ENCODE data around the gene C17orf67. TPM values are rescaled to one million over a fixed set of nuclear protein-coding genes. Genes with fewer than 3 reads are reported as not detected.

Gene C17orf67
- total and polyA plus RNA-seq, 7 donors = 0.14 to 1.1 (median 0.25) TPM; not detected in 1

DNA sequence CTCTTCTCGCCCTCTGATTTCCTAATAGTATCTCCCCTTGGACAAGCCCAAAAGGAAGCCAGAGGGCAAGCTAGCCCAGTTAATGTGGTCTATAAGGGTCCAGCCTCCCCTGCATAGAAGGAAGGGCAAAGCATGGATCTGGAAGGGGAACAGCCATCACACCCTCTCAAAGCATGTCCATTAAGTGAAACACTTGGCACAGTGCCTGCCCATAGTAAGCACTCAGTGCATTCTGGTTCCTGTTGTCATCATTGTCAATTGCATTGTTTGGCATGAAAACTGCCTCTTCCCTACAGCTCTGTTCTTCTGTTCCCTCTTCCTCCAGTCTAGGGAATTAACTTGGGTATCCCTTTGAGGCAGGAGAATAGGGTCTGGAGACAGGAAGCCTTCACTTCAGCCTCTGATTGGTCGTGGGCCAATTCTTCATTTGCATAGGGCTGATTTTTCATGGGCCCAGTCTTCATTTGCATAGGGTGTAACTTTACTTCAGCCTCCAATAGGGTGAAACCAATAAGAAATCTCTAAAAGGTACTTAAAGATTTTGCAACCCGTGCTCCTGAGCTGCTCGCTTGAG, 81.4 kb downstream of the C17orf67 start:
- Histone ChIP-seq H3K27ac (no peak overlapping the region), H3K9me3 (no peaks in the 10 kb centered on the region), H3K4me3 (no peak overlapping the region), H3K36me3 (ENCODE audit: insufficient read depth in 1 of 2, low read depth in 1 of 2) (no peaks in the 10 kb centered on the region), H3K27me3 (ENCODE audit: insufficient read depth in 3 of 3, low read length in 2 of 3) (peaks cover 0 to 4% (median 2%) of the 10 kb centered on the region in 3 donors), H3K4me1 (no peaks in the 10 kb centered on the region)
- DNase-seq (no peak), ATAC-seq (no peak)
- intact Hi-C loops (cut with DNase I) = no loop called here
- TF ChIP-seq, protein P1, sequence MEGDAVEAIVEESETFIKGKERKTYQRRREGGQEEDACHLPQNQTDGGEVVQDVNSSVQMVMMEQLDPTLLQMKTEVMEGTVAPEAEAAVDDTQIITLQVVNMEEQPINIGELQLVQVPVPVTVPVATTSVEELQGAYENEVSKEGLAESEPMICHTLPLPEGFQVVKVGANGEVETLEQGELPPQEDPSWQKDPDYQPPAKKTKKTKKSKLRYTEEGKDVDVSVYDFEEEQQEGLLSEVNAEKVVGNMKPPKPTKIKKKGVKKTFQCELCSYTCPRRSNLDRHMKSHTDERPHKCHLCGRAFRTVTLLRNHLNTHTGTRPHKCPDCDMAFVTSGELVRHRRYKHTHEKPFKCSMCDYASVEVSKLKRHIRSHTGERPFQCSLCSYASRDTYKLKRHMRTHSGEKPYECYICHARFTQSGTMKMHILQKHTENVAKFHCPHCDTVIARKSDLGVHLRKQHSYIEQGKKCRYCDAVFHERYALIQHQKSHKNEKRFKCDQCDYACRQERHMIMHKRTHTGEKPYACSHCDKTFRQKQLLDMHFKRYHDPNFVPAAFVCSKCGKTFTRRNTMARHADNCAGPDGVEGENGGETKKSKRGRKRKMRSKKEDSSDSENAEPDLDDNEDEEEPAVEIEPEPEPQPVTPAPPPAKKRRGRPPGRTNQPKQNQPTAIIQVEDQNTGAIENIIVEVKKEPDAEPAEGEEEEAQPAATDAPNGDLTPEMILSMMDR (IDR thresholded peaks at IDR 0.05) = no peak
- 83 to 86% (median 85%) methylated on average over 4 of the region's 4 CpGs for WGBS, 3 donors

DNA sequence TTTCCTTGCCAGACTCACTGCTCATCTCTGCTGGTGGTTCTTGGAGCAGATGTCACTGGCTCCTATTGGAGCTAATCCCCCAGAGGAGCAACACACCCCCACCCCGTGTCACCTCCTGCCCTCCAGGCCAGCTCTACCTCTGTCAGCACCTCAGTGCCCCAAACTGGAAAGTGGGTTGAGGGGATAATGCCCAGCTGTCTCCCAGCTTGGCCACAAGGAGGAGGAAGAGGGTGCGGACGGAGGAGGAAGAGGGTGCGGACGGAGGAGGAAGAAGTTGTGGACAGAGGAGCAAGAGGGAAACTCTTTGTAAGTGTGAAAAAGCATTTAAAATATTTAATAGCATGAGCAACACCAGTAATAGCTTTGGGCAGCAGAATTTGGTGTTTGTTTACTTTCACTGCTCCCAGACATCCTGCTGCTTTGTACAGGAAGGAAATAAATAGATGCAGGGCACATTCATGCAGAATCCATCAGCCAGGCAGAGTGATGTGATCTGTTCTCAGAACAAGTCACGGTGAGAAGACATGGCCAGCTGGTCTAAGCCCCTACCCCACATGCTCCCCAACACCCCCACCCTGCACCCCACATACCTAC, 82.5 kb downstream of the C17orf67 start:
- DNase-seq (no peak), ATAC-seq (no peak)
- 61 to 75% (median 65%) methylated on average over 6 of the region's 6 CpGs for WGBS, 3 donors
- Histone ChIP-seq H3K36me3 (ENCODE audit: insufficient read depth in 1 of 2, low read depth in 1 of 2) (no peaks in the 10 kb centered on the region), H3K9me3 (no peaks in the 10 kb centered on the region), H3K4me3 (no peak overlapping the region), H3K27ac (no peak overlapping the region), H3K4me1 (no peaks in the 10 kb centered on the region), H3K27me3 (ENCODE audit: insufficient read depth in 3 of 3, low read length in 2 of 3) (peaks cover 0 to 5% (median 2%) of the 10 kb centered on the region in 3 donors)
- intact Hi-C loops (cut with DNase I) = no loop called here
- TF ChIP-seq, protein P1 (IDR thresholded peaks at IDR 0.05) = no peak

DNA sequence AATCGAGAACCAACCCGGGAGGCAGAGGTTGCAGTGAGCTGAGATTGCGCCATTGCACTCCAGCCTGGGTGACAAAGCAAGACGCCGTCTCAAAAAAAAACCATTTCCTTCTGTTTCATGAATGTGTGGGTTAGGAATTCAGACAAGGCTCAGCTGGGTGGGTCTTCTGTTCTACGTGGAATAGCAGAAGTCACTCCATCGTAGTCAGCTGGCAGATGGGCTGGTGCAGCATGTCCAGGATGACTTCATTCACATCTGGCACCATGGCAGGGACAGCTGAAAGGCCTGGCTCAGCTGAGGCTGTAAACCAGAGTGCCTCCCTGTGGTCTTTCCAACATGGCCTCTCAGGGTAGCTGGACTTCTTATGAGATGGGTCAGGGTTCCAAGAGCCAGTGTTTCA, 89.0 kb downstream of the C17orf67 start:
- Histone ChIP-seq H3K36me3 (ENCODE audit: insufficient read depth in 1 of 2, low read depth in 1 of 2) (no peaks in the 10 kb centered on the region), H3K9me3 (no peaks in the 10 kb centered on the region), H3K27ac (no peak overlapping the region), H3K27me3 (ENCODE audit: insufficient read depth in 3 of 3, low read length in 2 of 3) (peaks cover 0 to 13% (median 2%) of the 10 kb centered on the region in 3 donors), H3K4me3 (no peak overlapping the region), H3K4me1 (no peaks in the 10 kb centered on the region)
- DNase-seq (no peak), ATAC-seq (no peak)
- intact Hi-C loops (cut with DNase I) = no loop called here
- TF ChIP-seq, protein P1 (IDR thresholded peaks at IDR 0.05) = no peak
- 74 to 78% (median 77%) methylated on average over 7 of the region's 7 CpGs for WGBS, 3 donors

DNA sequence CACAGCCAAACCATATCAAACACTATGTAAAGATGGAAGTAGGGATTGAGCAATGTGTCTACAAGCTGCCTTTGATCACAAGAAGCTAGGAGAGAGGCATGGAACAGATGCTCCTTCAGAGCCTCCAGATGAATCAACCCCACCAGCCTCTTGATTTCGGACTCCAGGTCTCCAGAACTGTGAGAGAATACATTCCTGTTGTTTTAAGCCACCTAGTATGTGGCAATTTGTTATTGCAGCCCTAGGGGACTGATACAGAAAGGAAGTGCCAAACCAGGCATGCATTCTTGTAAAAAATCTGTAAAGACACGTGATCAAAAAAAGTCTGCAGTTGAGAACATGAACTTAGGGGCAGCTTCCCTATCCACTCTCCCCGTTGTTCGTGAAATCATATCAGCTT, 91.1 kb downstream of the C17orf67 start:
- Histone ChIP-seq H3K9me3 (no peaks in the 10 kb centered on the region), H3K36me3 (ENCODE audit: insufficient read depth in 1 of 2, low read depth in 1 of 2) (no peaks in the 10 kb centered on the region), H3K4me3 (no peak overlapping the region), H3K27me3 (ENCODE audit: insufficient read depth in 3 of 3, low read length in 2 of 3) (peaks cover 0 to 11% (median 0%) of the 10 kb centered on the region in 3 donors), H3K27ac (no peak overlapping the region), H3K4me1 (no peaks in the 10 kb centered on the region)
- no peak for DNase-seq
- 76 to 86% (median 79%) methylated on average over 4 of the region's 4 CpGs for WGBS, 3 donors
- ATAC-seq = no peak
- intact Hi-C loops (cut with DNase I) = no loop called here
- TF ChIP-seq, protein P1 (IDR thresholded peaks at IDR 0.05) = no peak

Other genes starting within 250 kb of the C17orf67 start
- gene NOG, start 240.2 kb downstream of the C17orf67 start, total RNA-seq = 1 to 10 TPM; 2.7 to 8.5 (median 5.2) TPM
- 1 to 10 TPM in 2 of 3 donors, under 1 TPM in 1; 0.60 to 2.2 (median 1.2) TPM for gene NOG, start 240.2 kb downstream of the C17orf67 start, polyA plus RNA-seq
- gene DGKE, start 231 bp upstream of the C17orf67 start, total RNA-seq = 1 to 10 TPM in 3 of 4 donors, under 1 TPM in 1; 0.76 to 3.2 (median 1.4) TPM
- under 1 TPM; 0.38 to 0.53 (median 0.52) TPM for gene DGKE, start 231 bp upstream of the C17orf67 start, polyA plus RNA-seq
- gene TRIM25, start 80.1 kb upstream of the C17orf67 start, total RNA-seq = 10 to 100 TPM; 12.4 to 20.0 (median 17.1) TPM
- 1 to 10 TPM; 5.1 to 9.9 (median 9.2) TPM for gene TRIM25, start 80.1 kb upstream of the C17orf67 start, polyA plus RNA-seq
- 10 to 100 TPM in 2 of 4 donors, 1 to 10 TPM in 2; 7.1 to 12.3 (median 9.7) TPM for gene COIL, start 127.1 kb upstream of the C17orf67 start, total RNA-seq
- gene COIL, start 127.1 kb upstream of the C17orf67 start, polyA plus RNA-seq = 10 to 100 TPM in 1 of 3 donors, 1 to 10 TPM in 2; 6.6 to 11.7 (median 8.4) TPM
- 10 to 100 TPM; 10.3 to 20.8 (median 12.8) TPM for gene SCPEP1, start 144.2 kb upstream of the C17orf67 start, total RNA-seq
- 10 to 100 TPM in 2 of 3 donors, 1 to 10 TPM in 1; 5.8 to 33.1 (median 10.4) TPM for gene SCPEP1, start 144.2 kb upstream of the C17orf67 start, polyA plus RNA-seq